SKM-1 (cell line): ENCODE measurements around the gene GNPTAB.
"Not testable (repeated sequence)": the region's sequence is repeated elsewhere in the genome, so short reads cannot be mapped to it uniquely, and the experiment has no call there.

ENCODE experiments used
- DNase-seq: peaks from one replicate; lab custom pipeline; 2025; ENCODE audit not compliant: unreplicated experiment; lab: John Stamatoyannopoulos, UW

GNPTAB gene

GRCh38 chr12:101830367-101831325 is at the start of gene GNPTAB:
GNPTAB (minus strand) TSS chr12:101830959; CDS start chr12:101830675, 284 bp downstream.
- DNase-seq, result no peak

- DNase-seq, result no peak
These were observed 47.6 kb upstream of the GNPTAB start for GRCh38 chr12:101878243-101878821.

- no peak for DNase-seq
These were observed 47.1 kb upstream of the GNPTAB start for GRCh38 chr12:101877806-101878242.

GRCh38 chr12:101876861-101877805 is 46.4 kb upstream of the GNPTAB start, which contains the start of gene DRAM1:
DRAM1 (plus strand) TSS chr12:101877580; CDS start chr12:101877790, 210 bp downstream.
- DNase-seq, result peak; percentile 20

GRCh38 chr12:101876322-101876860 is 45.6 kb upstream of the GNPTAB start:
- DNase-seq, result no peak

- no peak for DNase-seq
These were observed 44.4 kb upstream of the GNPTAB start for GRCh38 chr12:101875162-101875561.

GRCh38 chr12:101870925-101871324 is 40.2 kb upstream of the GNPTAB start:
- DNase-seq, result no peak

- DNase-seq, result not testable (repeated sequence)
These were observed 36.9 kb upstream of the GNPTAB start for GRCh38 chr12:101867619-101868018.

- DNase-seq, result no peak
These were observed 36.0 kb upstream of the GNPTAB start for GRCh38 chr12:101866615-101867373.

GRCh38 chr12:101863981-101864380 is 33.2 kb upstream of the GNPTAB start:
- no peak for DNase-seq

- DNase-seq, result no peak
These were observed 31.5 kb upstream of the GNPTAB start for GRCh38 chr12:101862245-101862644.

GRCh38 chr12:101861688-101862087 is 30.9 kb upstream of the GNPTAB start:
- DNase-seq, result not testable (repeated sequence)

GRCh38 chr12:101859664-101860607 is 29.2 kb upstream of the GNPTAB start:
- DNase-seq, result no peak

GRCh38 chr12:101858361-101858760 is 27.6 kb upstream of the GNPTAB start:
- no peak for DNase-seq

- DNase-seq, result peak; percentile 48
These were observed 26.3 kb upstream of the GNPTAB start for GRCh38 chr12:101857043-101857558.

- DNase-seq, result not testable (repeated sequence)
These were observed 25.9 kb upstream of the GNPTAB start for GRCh38 chr12:101856614-101857013.

- DNase-seq, result no peak
These were observed 25.2 kb upstream of the GNPTAB start for GRCh38 chr12:101855976-101856375.

- no peak for DNase-seq
These were observed 24.7 kb upstream of the GNPTAB start for GRCh38 chr12:101855364-101855884.
